ENCODE data around the gene SNX11. TPM values are rescaled to one million over a fixed set of nuclear protein-coding genes. Genes with fewer than 3 reads are reported as not detected.

The SNX11 gene
- total RNA-seq: 10 to 100 TPM in 3 of 4 donors, 1 to 10 TPM in 1; 8.4 to 16.4 (median 13.1) TPM

GRCh38 chr17:48107137-48108055, at the start of gene SNX11:
Gene SNX11 (plus strand): TSS chr17:48107766. CDS start chr17:48112044, 4,278 bp downstream.
- Histone ChIP-seq H3K36me3 (no peaks in the 10 kb centered on the region), H3K27ac (peak within 1 kb of the TSS; percentile 85), H3K27me3 (no peaks in the 10 kb centered on the region), H3K4me1 (peaks cover 27% of the 10 kb centered on the region), H3K4me3 (peak within 1 kb of the TSS; percentile 73), H3K9me3 (no peaks in the 10 kb centered on the region)
- TF ChIP-seq POLR2A (IDR thresholded peaks at IDR 0.05) (peak in 1 of 2 donors; percentile 30), POLR2AphosphoS5 (IDR thresholded peaks at IDR 0.05) (no peak)
- under 1% methylated on average over 23 of the region's 64 CpGs for whole genome bisulfite sequencing
- peak; percentile 96 for DNase-seq (ENCODE audit: low spot score in 2 of 2)

GRCh38 chr17:48058393-48059124, 49.0 kb upstream of the SNX11 start:
- Histone ChIP-seq H3K27ac (no peak overlapping the region), H3K36me3 (peaks cover 73% of the 10 kb centered on the region), H3K4me3 (no peak overlapping the region), H3K4me1 (peaks cover 66% of the 10 kb centered on the region), H3K9me3 (no peaks in the 10 kb centered on the region), H3K27me3 (no peaks in the 10 kb centered on the region)
- WGBS: 76% methylated on average over 11 of the region's 11 CpGs
- TF ChIP-seq POLR2AphosphoS5 (IDR thresholded peaks at IDR 0.05) (no peak), POLR2A (IDR thresholded peaks at IDR 0.05) (no peak), EP300 (IDR thresholded peaks at IDR 0.05) (no peak), CTCF (IDR thresholded peaks at IDR 0.05) (no peak)
- DNase-seq (ENCODE audit: low spot score in 2 of 2): no peak

GRCh38 chr17:48059125-48059668, 48.4 kb upstream of the SNX11 start:
- no peak for TF ChIP-seq EP300 (IDR thresholded peaks at IDR 0.05)
- no peak for TF ChIP-seq POLR2AphosphoS5 (IDR thresholded peaks at IDR 0.05)
- Histone ChIP-seq H3K36me3 (peaks cover 80% of the 10 kb centered on the region), H3K27ac (no peak overlapping the region), H3K4me3 (no peak overlapping the region), H3K9me3 (no peaks in the 10 kb centered on the region), H3K27me3 (no peaks in the 10 kb centered on the region), H3K4me1 (peaks cover 59% of the 10 kb centered on the region)
- no peak for DNase-seq (ENCODE audit: low spot score in 2 of 2)
- WGBS: 92% methylated on average over 32 of the region's 32 CpGs

GRCh38 chr17:48060249-48060648, 47.3 kb upstream of the SNX11 start:
- TF ChIP-seq CTCF (IDR thresholded peaks at IDR 0.05) (no peak), POLR2A (IDR thresholded peaks at IDR 0.05) (no peak), EP300 (IDR thresholded peaks at IDR 0.05) (no peak), POLR2AphosphoS5 (IDR thresholded peaks at IDR 0.05) (no peak)
- no peaks in the 10 kb centered on the region for H3K27me3 ChIP-seq
- H3K27ac ChIP-seq: no peak overlapping the region
- no peak overlapping the region for H3K4me3 ChIP-seq
- H3K4me1 ChIP-seq: peaks cover 54% of the 10 kb centered on the region
- peaks cover 86% of the 10 kb centered on the region for H3K36me3 ChIP-seq
- H3K9me3 ChIP-seq: no peaks in the 10 kb centered on the region
- no peak for DNase-seq (ENCODE audit: low spot score in 2 of 2)
- WGBS: 59% methylated on average over 7 of the region's 7 CpGs

GRCh38 chr17:48062273-48062672, 45.3 kb upstream of the SNX11 start:
- H3K4me3 ChIP-seq: no peak overlapping the region
- peaks cover 76% of the 10 kb centered on the region for H3K36me3 ChIP-seq
- peaks cover 52% of the 10 kb centered on the region for H3K4me1 ChIP-seq
- WGBS: 88% methylated on average over 7 of the region's 7 CpGs
- TF ChIP-seq EP300 (IDR thresholded peaks at IDR 0.05) (no peak), POLR2A (IDR thresholded peaks at IDR 0.05) (no peak), CTCF (IDR thresholded peaks at IDR 0.05) (no peak), POLR2AphosphoS5 (IDR thresholded peaks at IDR 0.05) (no peak)
- DNase-seq (ENCODE audit: low spot score in 2 of 2): no peak
- H3K9me3 ChIP-seq: no peaks in the 10 kb centered on the region
- H3K27me3 ChIP-seq: no peaks in the 10 kb centered on the region
- no peak overlapping the region for H3K27ac ChIP-seq

All from suprapubic skin (tissue), 4 donors.